ENCODE results near the gene ODF2.

DNA sequence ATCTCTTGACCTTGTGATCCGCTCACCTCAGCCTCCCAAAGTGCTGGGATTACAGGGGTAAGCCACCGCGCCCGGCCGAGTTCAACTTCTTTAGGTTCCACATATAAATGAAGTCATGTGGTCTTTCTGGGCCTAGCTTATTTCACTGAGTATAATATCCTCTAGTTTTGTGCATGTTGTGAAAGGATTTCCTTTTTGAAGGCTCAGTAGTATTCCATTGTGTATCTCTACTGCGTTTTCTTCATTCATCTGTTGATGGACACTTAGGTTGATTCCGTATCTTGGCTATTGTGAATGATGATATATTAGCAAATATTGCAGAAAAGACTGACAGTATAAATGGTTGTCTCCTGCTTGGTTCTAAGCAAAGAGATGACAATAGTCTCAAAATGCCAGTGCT, 20.1 kb downstream of the ODF2 start:
- TF ChIP-seq, protein P1, sequence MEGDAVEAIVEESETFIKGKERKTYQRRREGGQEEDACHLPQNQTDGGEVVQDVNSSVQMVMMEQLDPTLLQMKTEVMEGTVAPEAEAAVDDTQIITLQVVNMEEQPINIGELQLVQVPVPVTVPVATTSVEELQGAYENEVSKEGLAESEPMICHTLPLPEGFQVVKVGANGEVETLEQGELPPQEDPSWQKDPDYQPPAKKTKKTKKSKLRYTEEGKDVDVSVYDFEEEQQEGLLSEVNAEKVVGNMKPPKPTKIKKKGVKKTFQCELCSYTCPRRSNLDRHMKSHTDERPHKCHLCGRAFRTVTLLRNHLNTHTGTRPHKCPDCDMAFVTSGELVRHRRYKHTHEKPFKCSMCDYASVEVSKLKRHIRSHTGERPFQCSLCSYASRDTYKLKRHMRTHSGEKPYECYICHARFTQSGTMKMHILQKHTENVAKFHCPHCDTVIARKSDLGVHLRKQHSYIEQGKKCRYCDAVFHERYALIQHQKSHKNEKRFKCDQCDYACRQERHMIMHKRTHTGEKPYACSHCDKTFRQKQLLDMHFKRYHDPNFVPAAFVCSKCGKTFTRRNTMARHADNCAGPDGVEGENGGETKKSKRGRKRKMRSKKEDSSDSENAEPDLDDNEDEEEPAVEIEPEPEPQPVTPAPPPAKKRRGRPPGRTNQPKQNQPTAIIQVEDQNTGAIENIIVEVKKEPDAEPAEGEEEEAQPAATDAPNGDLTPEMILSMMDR (IDR thresholded peaks at IDR 0.05; ENCODE audit: low read depth, low read length): no peak
- TF ChIP-seq POLR2A (IDR thresholded peaks at IDR 0.05; ENCODE audit: extremely low read depth, insufficient read length): no peak

Measured in NB4 (cell line).